Karpas-422 (cell line): ENCODE data around the gene ADK. TPM values are rescaled to one million over a fixed set of nuclear protein-coding genes. Genes with fewer than 3 reads are reported as not detected.

Experiments
- DNase-seq: peaks from one replicate; pipeline ENCODE4 v3.0.0-alpha.2; 2015
- H2AFZ ChIP-seq: fragments of 200-600 bp; sonication (generic); 2 replicates; pipeline ENCODE4 v1.6.1; 2014; ENCODE audit warnings: antibody characterized with exemption, low read length, mixed read lengths
- H3K27ac ChIP-seq: fragments of 200-600 bp; sonication (generic); 2 replicates; pipeline ENCODE4 v1.5.1; 2014; ENCODE audit warnings: mild to moderate bottlenecking, low read length, moderate library complexity
- H3K27me3 ChIP-seq: fragments of 200-600 bp; sonication (generic); 2 replicates; pipeline ENCODE4 v1.6.1; 2014; ENCODE audit warnings: low read length, mixed read lengths
- H3K36me3 ChIP-seq: fragments of 200-600 bp; sonication (generic); 2 replicates; pipeline ENCODE4 v1.6.1; 2014; ENCODE audit warnings: low read length, mixed read lengths; ENCODE audit not compliant: insufficient read depth
- H3K4me1 ChIP-seq: fragments of 200-600 bp; sonication (generic); 2 replicates; pipeline ENCODE4 v1.6.1; 2014; ENCODE audit warnings: mild to moderate bottlenecking, low read length, mixed read lengths
- H3K4me2 ChIP-seq: fragments of 200-600 bp; sonication (generic); 2 replicates; pipeline ENCODE4 v1.6.1; 2014; ENCODE audit warnings: low read length, low read depth, mild to moderate bottlenecking; ENCODE audit not compliant: poor library complexity, severe bottlenecking
- H3K4me3 ChIP-seq: fragments of 200-600 bp; sonication (generic); 2 replicates; pipeline ENCODE4 v1.5.1; 2014; ENCODE audit warnings: mild to moderate bottlenecking, antibody characterized with exemption, low read length, mixed read lengths
- H3K79me2 ChIP-seq: fragments of 200-600 bp; sonication (generic); 2 replicates; pipeline ENCODE4 v1.6.1; 2014; ENCODE audit warnings: mild to moderate bottlenecking, low read length, mixed read lengths
- H3K9ac ChIP-seq: fragments of 200-600 bp; sonication (generic); 2 replicates; pipeline ENCODE4 v1.6.0; 2014; ENCODE audit warnings: low read length
- H3K9me2 ChIP-seq: fragments of 200-600 bp; sonication (generic), shearing (Covaris generic); replicated peaks from 2 replicates; pipeline ENCODE4 v1.6.0; 2014; ENCODE audit warnings: mild to moderate bottlenecking, low read length, moderate library complexity; ENCODE audit not compliant: insufficient read depth
- H3K9me3 ChIP-seq: fragments of 300-700, 200-600 bp; sonication (generic); 2 replicates; pipeline ENCODE4 v1.6.1; 2014; ENCODE audit warnings: low read length, mixed read lengths
- H4K20me1 ChIP-seq: fragments of 200-600 bp; sonication (generic); 2 replicates; pipeline ENCODE4 v1.6.1; 2014; ENCODE audit warnings: mild to moderate bottlenecking, antibody characterized with exemption, low read length, low read depth; ENCODE audit not compliant: insufficient read depth
- total RNA-seq: library from RNA; depleted of rRNA; stranded (reverse); fragments of >200 nt; shearing (Covaris generic); gene quantifications from 2 replicates; pipeline ENCODE4 v1.2.3, GENCODE V29; 2014; ENCODE audit warnings: low replicate concordance

ADK gene
- total RNA-seq, 1 experiment from 2014 or later, result 41.4 TPM

GRCh38 chr10:74255888-74256357 is 104.9 kb downstream of the ADK start:
- H3K9ac ChIP-seq, result no peak overlapping the region
- H3K27me3 ChIP-seq, result no peaks in the 10 kb centered on the region
- no peaks in the 10 kb centered on the region for H4K20me1 ChIP-seq
- no peaks in the 10 kb centered on the region for H3K9me3 ChIP-seq
- DNase-seq, result no peak
- no peaks in the 10 kb centered on the region for H3K36me3 ChIP-seq
- H3K9me2 ChIP-seq, result no peaks in the 10 kb centered on the region
- peaks cover 25% of the 10 kb centered on the region for H3K4me1 ChIP-seq
- H3K4me2 ChIP-seq, result no peak overlapping the region
- H3K27ac ChIP-seq, result no peak overlapping the region; the same call in 1 of the 2 replicates
- H3K4me3 ChIP-seq, result no peak overlapping the region
- no peak overlapping the region for H2AFZ ChIP-seq
- peaks cover 87% of the 10 kb centered on the region for H3K79me2 ChIP-seq

GRCh38 chr10:74262856-74263255 is 111.8 kb downstream of the ADK start:
- Histone ChIP-seq H3K9me2 (no peaks in the 10 kb centered on the region), H3K27me3 (no peaks in the 10 kb centered on the region), H3K4me3 (no peak overlapping the region), H3K4me2 (no peak overlapping the region), H2AFZ (no peak overlapping the region), H3K27ac (no peak overlapping the region), H3K9ac (no peak overlapping the region), H4K20me1 (no peaks in the 10 kb centered on the region), H3K4me1 (peaks cover 24% of the 10 kb centered on the region), H3K36me3 (no peaks in the 10 kb centered on the region), H3K79me2 (peaks cover 87% of the 10 kb centered on the region), H3K9me3 (no peaks in the 10 kb centered on the region)
- DNase-seq, result no peak

GRCh38 chr10:74263996-74264395 is 113.0 kb downstream of the ADK start:
- no peak overlapping the region for H3K4me2 ChIP-seq
- no peak overlapping the region for H3K9ac ChIP-seq
- no peaks in the 10 kb centered on the region for H4K20me1 ChIP-seq
- DNase-seq, result no peak
- H3K27ac ChIP-seq, result peak overlapping the region; percentile 19; the same call in 1 of the 2 replicates
- no peak overlapping the region for H3K4me3 ChIP-seq
- H3K9me2 ChIP-seq, result no peaks in the 10 kb centered on the region
- H2AFZ ChIP-seq, result no peak overlapping the region
- H3K4me1 ChIP-seq, result peaks cover 24% of the 10 kb centered on the region
- H3K36me3 ChIP-seq, result no peaks in the 10 kb centered on the region
- no peaks in the 10 kb centered on the region for H3K27me3 ChIP-seq
- H3K9me3 ChIP-seq, result no peaks in the 10 kb centered on the region
- peaks cover 89% of the 10 kb centered on the region for H3K79me2 ChIP-seq

GRCh38 chr10:74272288-74272687 is 121.3 kb downstream of the ADK start:
- no peak overlapping the region for H3K9ac ChIP-seq
- H3K79me2 ChIP-seq, result peaks cover 86% of the 10 kb centered on the region
- no peaks in the 10 kb centered on the region for H3K36me3 ChIP-seq
- no peaks in the 10 kb centered on the region for H4K20me1 ChIP-seq
- no peak overlapping the region for H3K4me2 ChIP-seq
- no peak overlapping the region for H2AFZ ChIP-seq
- H3K9me2 ChIP-seq, result no peaks in the 10 kb centered on the region
- no peak for DNase-seq
- H3K4me3 ChIP-seq, result no peak overlapping the region
- no peaks in the 10 kb centered on the region for H3K27me3 ChIP-seq
- no peak overlapping the region for H3K27ac ChIP-seq
- H3K9me3 ChIP-seq, result no peaks in the 10 kb centered on the region
- no peaks in the 10 kb centered on the region for H3K4me1 ChIP-seq

GRCh38 chr10:74275755-74276290 is 124.8 kb downstream of the ADK start:
- H3K4me3 ChIP-seq, result no peak overlapping the region
- no peak for DNase-seq
- H3K9ac ChIP-seq, result no peak overlapping the region
- H3K27me3 ChIP-seq, result no peaks in the 10 kb centered on the region
- no peaks in the 10 kb centered on the region for H3K9me2 ChIP-seq
- no peak overlapping the region for H3K27ac ChIP-seq
- H2AFZ ChIP-seq, result no peak overlapping the region
- no peaks in the 10 kb centered on the region for H3K36me3 ChIP-seq
- no peaks in the 10 kb centered on the region for H3K4me1 ChIP-seq
- H3K4me2 ChIP-seq, result no peak overlapping the region
- H4K20me1 ChIP-seq, result no peaks in the 10 kb centered on the region
- H3K9me3 ChIP-seq, result no peaks in the 10 kb centered on the region
- peaks cover 77% of the 10 kb centered on the region for H3K79me2 ChIP-seq

GRCh38 chr10:74276416-74276815 is 125.4 kb downstream of the ADK start:
- H2AFZ ChIP-seq, result no peak overlapping the region
- H3K27ac ChIP-seq, result no peak overlapping the region
- no peaks in the 10 kb centered on the region for H3K4me1 ChIP-seq
- H3K27me3 ChIP-seq, result no peaks in the 10 kb centered on the region
- H3K9ac ChIP-seq, result no peak overlapping the region
- H3K4me3 ChIP-seq, result no peak overlapping the region
- no peaks in the 10 kb centered on the region for H3K9me3 ChIP-seq
- H3K4me2 ChIP-seq, result no peak overlapping the region
- H3K79me2 ChIP-seq, result peaks cover 80% of the 10 kb centered on the region
- H3K36me3 ChIP-seq, result no peaks in the 10 kb centered on the region
- no peak for DNase-seq
- H3K9me2 ChIP-seq, result no peaks in the 10 kb centered on the region
- no peaks in the 10 kb centered on the region for H4K20me1 ChIP-seq

- Histone ChIP-seq H4K20me1 (no peaks in the 10 kb centered on the region), H3K79me2 (peaks cover 87% of the 10 kb centered on the region), H3K9me3 (peaks cover 7% of the 10 kb centered on the region; the same call in 1 of the 2 replicates), H3K27ac (no peak overlapping the region), H3K9me2 (no peaks in the 10 kb centered on the region), H3K27me3 (no peaks in the 10 kb centered on the region), H3K4me3 (no peak overlapping the region), H3K36me3 (peaks cover 11% of the 10 kb centered on the region; the same call in 1 of the 2 replicates), H3K4me2 (no peak overlapping the region), H3K9ac (no peak overlapping the region), H3K4me1 (no peaks in the 10 kb centered on the region), H2AFZ (no peak overlapping the region)
- no peak for DNase-seq
These were observed 131.3 kb downstream of the ADK start for GRCh38 chr10:74282151-74282847.

- Histone ChIP-seq H3K9me3 (peaks cover 7% of the 10 kb centered on the region; the same call in 1 of the 2 replicates), H3K4me3 (no peak overlapping the region), H3K27me3 (no peaks in the 10 kb centered on the region), H2AFZ (no peak overlapping the region), H3K79me2 (peaks cover 86% of the 10 kb centered on the region), H3K4me2 (no peak overlapping the region), H3K27ac (no peak overlapping the region), H3K4me1 (no peaks in the 10 kb centered on the region), H4K20me1 (no peaks in the 10 kb centered on the region), H3K9ac (no peak overlapping the region), H3K36me3 (peaks cover 11% of the 10 kb centered on the region; the same call in 1 of the 2 replicates), H3K9me2 (no peaks in the 10 kb centered on the region)
- no peak for DNase-seq
These were observed 131.8 kb downstream of the ADK start for GRCh38 chr10:74282848-74283210.
